Large intestine (tissue), 3 donors: ENCODE data around the gene CFDP1. TPM values are rescaled to one million over a fixed set of nuclear protein-coding genes. Genes with fewer than 3 reads are reported as not detected.
"Not testable (repeated sequence)": the region's sequence is repeated elsewhere in the genome, so short reads cannot be mapped to it uniquely, and the experiment has no call there.

Source experiments
- DNase-seq, 2 donors: peaks; one replicate each; pipeline versions ENCODE4 v3.0.0 to v3.0.0-alpha.2; 2013
- H3K27ac ChIP-seq: one replicate; pipeline ENCODE4 v1.5.1; 2013; ENCODE audit warnings: low read length
- H3K27me3 ChIP-seq: 2 replicates; pipeline ENCODE4 v1.6.1; 2013; ENCODE audit warnings: low read length; ENCODE audit not compliant: control insufficient read depth, insufficient read depth
- H3K36me3 ChIP-seq: 2 replicates; pipeline ENCODE4 v1.6.1; 2013; ENCODE audit warnings: low read length; ENCODE audit not compliant: control insufficient read depth, insufficient read depth
- H3K4me1 ChIP-seq: one replicate; pipeline ENCODE4 v1.6.1; 2013; ENCODE audit warnings: low read length; ENCODE audit not compliant: control insufficient read depth, insufficient read depth
- H3K4me3 ChIP-seq: one replicate; pipeline ENCODE4 v1.5.1; 2013; ENCODE audit warnings: low read length
- H3K9me3 ChIP-seq: one replicate; pipeline ENCODE4 v1.6.1; 2013; ENCODE audit warnings: mild to moderate bottlenecking, low read depth, low read length, moderate library complexity; ENCODE audit not compliant: control insufficient read depth
- WGBS: methylation state at CpG from one replicate; pipeline ENCODE4 v1.1.5; 2013; ENCODE audit warnings: low lambda C conversion rate; ENCODE audit not compliant: insufficient coverage; 5-methylcytosine and 5-hydroxymethylcytosine counted together
- polyA plus RNA-seq: library from polyadenylated mRNA; unstranded; fragments of 120-200 nt; gene quantifications from one replicate; pipeline ENCODE4 v1.2.1, GENCODE V29; 2013

CFDP1 gene
- polyA plus RNA-seq, 1 donor: 121 TPM

GRCh38 chr16:75433732-75434413 lies 570 bp upstream of the CFDP1 start:
- Histone ChIP-seq H3K4me3 (peak overlapping the region; percentile 95), H3K27ac (peak overlapping the region; percentile 93), H3K9me3 (no peaks in the 10 kb centered on the region), H3K4me1 (peaks cover 5% of the 10 kb centered on the region), H3K36me3 (no peaks in the 10 kb centered on the region), H3K27me3 (no peaks in the 10 kb centered on the region)
- 14% methylated on average over 15 of the region's 32 CpGs for WGBS
- DNase-seq: peak; percentile 86 to 95

- DNase-seq: no peak
- 75% methylated on average over 2 of the region's 11 CpGs for WGBS
- H3K4me3 ChIP-seq: no peak overlapping the region
- no peaks in the 10 kb centered on the region for H3K36me3 ChIP-seq
- H3K27me3 ChIP-seq: no peaks in the 10 kb centered on the region
- H3K4me1 ChIP-seq: peaks cover 5% of the 10 kb centered on the region
- H3K9me3 ChIP-seq: no peaks in the 10 kb centered on the region
- no peak overlapping the region for H3K27ac ChIP-seq
Measured at GRCh38 chr16:75429621-75430403, 3.5 kb downstream of the CFDP1 start.

GRCh38 chr16:75426524-75426923 lies 6.8 kb downstream of the CFDP1 start:
- WGBS: 100% methylated on average over 2 of the region's 2 CpGs
- H3K27ac ChIP-seq, H3K9me3 ChIP-seq, H3K36me3 ChIP-seq, H3K27me3 ChIP-seq, H3K4me3 ChIP-seq, H3K4me1 ChIP-seq, DNase-seq: not testable (repeated sequence)

GRCh38 chr16:75424105-75424762 lies 9.1 kb downstream of the CFDP1 start:
- peak overlapping the region; percentile 84 for H3K27ac ChIP-seq
- peaks cover 12% of the 10 kb centered on the region for H3K4me1 ChIP-seq
- H3K27me3 ChIP-seq, H3K9me3 ChIP-seq, H3K36me3 ChIP-seq: not testable (repeated sequence)
- H3K4me3 ChIP-seq: peak overlapping the region; percentile 21
- WGBS: no CpG with 5 or more reads among the region's 18 CpGs
- DNase-seq: peak; percentile 74 to 87

- no peaks in the 10 kb centered on the region for H3K36me3 ChIP-seq
- H3K27me3 ChIP-seq: no peaks in the 10 kb centered on the region
- no peak overlapping the region for H3K4me3 ChIP-seq
- no CpG with 5 or more reads among the region's 4 CpGs for WGBS
- DNase-seq: no peak
- H3K27ac ChIP-seq: peak overlapping the region; percentile 84
- no peaks in the 10 kb centered on the region for H3K9me3 ChIP-seq
- peaks cover 12% of the 10 kb centered on the region for H3K4me1 ChIP-seq
Measured at GRCh38 chr16:75423723-75424104, 9.6 kb downstream of the CFDP1 start.

- Histone ChIP-seq H3K27ac (peak overlapping the region; percentile 62), H3K36me3 (no peaks in the 10 kb centered on the region), H3K4me3 (no peak overlapping the region), H3K9me3 (no peaks in the 10 kb centered on the region), H3K4me1 (peaks cover 12% of the 10 kb centered on the region), H3K27me3 (no peaks in the 10 kb centered on the region)
- DNase-seq: no peak
- WGBS: 86% methylated on average over 1 of the region's 1 CpG
Measured at GRCh38 chr16:75421820-75422126, 11.5 kb downstream of the CFDP1 start.

GRCh38 chr16:75420987-75421819 lies 12.1 kb downstream of the CFDP1 start:
- Histone ChIP-seq H3K4me1 (peaks cover 12% of the 10 kb centered on the region), H3K4me3 (peak overlapping the region; percentile 19), H3K9me3 (no peaks in the 10 kb centered on the region), H3K36me3 (no peaks in the 10 kb centered on the region), H3K27me3 (no peaks in the 10 kb centered on the region), H3K27ac (peak overlapping the region; percentile 62)
- DNase-seq: peak; percentile 70 to 79
- WGBS: 83% methylated on average over 1 of the region's 8 CpGs

GRCh38 chr16:75416904-75417565 lies 16.3 kb downstream of the CFDP1 start:
- Histone ChIP-seq H3K4me3 (no peak overlapping the region), H3K9me3 (no peaks in the 10 kb centered on the region), H3K27me3 (no peaks in the 10 kb centered on the region), H3K4me1 (peaks cover 10% of the 10 kb centered on the region), H3K27ac (no peak overlapping the region), H3K36me3 (peaks cover 9% of the 10 kb centered on the region)
- no peak for DNase-seq
- WGBS: 29% methylated on average over 1 of the region's 2 CpGs

GRCh38 chr16:75415169-75415905 lies 18.0 kb downstream of the CFDP1 start:
- Histone ChIP-seq H3K9me3 (no peaks in the 10 kb centered on the region), H3K27ac (no peak overlapping the region), H3K27me3 (no peaks in the 10 kb centered on the region), H3K4me1 (no peaks in the 10 kb centered on the region), H3K4me3 (no peak overlapping the region), H3K36me3 (peaks cover 20% of the 10 kb centered on the region)
- no CpG with 5 or more reads among the region's 4 CpGs for WGBS
- no peak for DNase-seq
